ENCODE results near the gene TRPC4AP.
A peak's percentile ranks its signal among the peaks of the same experiment; 100 is the strongest.

The TRPC4AP gene

DNA sequence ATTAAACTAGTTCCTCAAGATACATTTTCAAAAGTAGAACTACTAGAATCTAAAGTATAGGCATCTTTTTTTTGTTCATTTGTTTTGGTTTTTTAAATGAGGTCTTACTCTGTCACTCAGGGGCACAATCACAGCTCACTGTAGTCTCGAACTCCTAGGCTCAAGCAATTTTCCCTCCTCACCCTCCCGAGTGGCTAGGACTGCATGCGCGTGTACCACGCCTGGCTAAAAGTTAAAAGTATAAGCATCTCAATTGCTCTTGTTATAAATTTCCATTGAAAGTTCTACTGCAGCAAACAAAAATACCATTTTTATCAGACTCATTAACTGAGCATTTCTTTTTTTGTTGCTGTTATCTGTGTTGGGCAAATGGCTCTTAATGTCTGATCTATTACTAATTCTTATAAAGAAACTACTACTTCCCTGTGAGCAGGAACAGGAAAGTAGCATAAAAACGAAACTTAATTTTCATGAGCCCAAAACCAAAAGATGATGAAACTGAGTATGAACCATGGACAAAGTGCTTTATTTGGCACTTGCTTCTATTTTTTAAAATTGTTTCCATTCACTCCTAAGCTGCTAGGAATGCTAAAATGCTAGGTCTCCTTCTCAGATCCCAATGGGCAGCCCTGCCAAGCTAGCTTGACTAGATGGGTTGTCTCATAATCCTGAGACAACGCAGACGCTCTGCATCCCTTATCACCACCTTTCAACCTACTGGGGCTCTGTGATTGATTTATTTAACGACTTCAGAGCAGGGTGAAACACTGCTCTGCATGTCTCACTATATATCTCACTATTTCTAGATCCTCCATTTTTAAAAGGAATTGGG is 36.9 kb downstream of the TRPC4AP start:
- peak; percentile 19 for DNase-seq (ENCODE audit: low read depth, low spot score)

- no peak for DNase-seq (ENCODE audit: low read depth, low spot score)
These were observed 37.8 kb downstream of the TRPC4AP start for GRCh38 chr20:35054814-35055213.

DNA sequence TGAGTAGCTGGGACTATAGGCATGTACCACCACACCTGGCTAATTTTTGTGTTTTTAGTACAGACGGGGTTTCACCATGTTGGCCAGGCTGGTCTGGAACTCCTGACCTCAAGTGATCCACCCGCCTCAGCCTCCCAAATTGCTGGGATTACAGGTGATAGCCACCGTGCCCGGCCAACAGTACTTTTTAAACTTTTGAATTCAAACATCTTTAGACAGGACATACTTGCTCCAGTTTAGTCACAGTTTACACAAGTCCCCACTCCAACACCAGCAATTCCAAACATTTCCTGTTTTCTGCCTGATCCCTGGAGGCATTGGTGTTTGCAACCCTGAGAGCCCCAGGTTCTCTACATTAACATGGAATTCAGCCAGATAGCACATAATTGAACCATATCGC is 40.0 kb downstream of the TRPC4AP start:
- DNase-seq (ENCODE audit: low read depth, low spot score): peak; percentile 16

DNA sequence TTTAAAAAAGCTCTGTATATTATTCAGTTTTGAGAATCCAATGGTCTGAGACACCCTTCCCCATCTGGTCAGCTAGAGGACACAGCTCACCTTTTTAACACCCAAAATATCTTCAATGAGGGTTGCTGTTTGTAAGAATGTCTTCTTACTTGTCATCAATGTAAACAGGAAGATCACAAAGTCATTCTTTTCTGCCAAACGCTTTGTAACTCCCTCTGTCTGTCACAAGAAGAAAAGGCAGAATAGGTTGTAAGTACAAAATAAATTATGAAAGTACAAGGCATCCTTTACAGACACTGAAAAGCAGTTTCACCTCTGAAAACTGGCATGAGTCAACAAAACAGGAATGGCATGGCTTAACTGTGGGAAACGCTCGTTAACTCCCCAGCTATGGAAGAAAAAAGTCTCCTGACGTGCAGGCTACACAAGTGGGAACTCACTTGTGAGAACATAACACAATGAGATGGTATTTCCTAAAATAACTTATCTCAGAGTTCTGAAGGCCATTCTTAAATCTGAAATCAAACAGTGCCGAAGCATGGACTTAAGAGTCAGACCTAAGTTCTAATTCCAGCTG is 42.7 kb downstream of the TRPC4AP start:
- no peak for DNase-seq (ENCODE audit: low read depth, low spot score)

DNA sequence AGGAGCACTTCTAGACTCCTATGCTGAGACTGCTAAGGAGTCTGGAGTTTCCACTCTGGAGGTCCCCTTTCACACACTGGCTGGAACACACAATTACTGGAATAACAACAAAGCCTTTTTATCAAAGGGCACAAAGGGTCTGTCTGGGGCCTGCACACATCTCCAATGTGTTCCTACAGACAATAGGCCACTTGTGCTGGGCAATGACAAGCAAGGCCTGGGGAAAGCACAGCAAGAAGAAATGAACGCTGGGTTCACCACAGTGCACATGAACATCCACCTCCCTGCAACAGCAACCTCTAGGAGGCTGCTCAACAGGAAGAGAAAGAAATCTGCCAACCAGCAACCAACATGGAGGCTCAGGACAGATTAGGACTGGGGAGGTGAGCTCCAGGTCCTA is 43.9 kb downstream of the TRPC4AP start:
- DNase-seq (ENCODE audit: low read depth, low spot score): no peak

GRCh38 chr20:35042268-35042667 is 50.3 kb downstream of the TRPC4AP start:
- no peak for DNase-seq (ENCODE audit: low read depth, low spot score)

DNA sequence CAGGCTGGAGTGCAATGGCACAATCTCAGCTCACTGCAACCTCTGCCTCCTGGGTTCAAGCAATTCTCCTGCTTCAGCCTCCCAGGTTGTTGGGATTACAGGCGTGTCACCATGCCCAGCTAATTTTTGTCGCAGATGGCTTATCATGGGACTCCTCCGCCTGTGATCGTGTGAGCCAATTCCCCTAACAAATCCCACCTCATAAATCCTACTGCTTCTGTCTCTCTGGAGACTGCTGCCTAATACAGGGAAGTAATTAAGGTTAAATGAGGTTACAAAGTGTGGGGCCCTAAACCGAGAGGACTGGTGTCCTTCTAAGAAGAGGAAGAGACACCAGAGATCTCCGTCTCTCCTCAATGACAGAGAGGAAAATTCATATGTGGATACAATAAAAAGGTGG is 52.0 kb downstream of the TRPC4AP start:
- DNase-seq (ENCODE audit: low read depth, low spot score): no peak

GRCh38 chr20:35039846-35040489 is 52.6 kb downstream of the TRPC4AP start:
- DNase-seq (ENCODE audit: low read depth, low spot score): no peak

DNA sequence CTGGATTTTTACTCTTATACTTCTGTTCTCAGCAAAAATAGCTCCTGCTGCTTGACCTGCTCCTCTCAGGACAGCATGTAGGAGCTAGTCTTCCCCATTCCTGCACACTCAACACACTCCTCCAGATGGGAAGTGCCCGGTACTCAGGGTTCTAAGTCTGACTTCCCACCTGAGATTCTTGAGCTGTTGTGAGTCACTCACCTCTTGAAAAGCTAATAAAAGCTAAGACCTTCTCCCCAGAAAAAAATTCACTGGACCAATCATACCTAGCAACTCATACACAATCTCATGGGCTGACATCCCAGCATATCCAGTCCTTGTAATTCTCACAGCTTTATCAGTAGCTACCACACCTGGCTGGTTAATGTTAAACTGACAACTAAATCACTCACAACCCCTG is 53.5 kb downstream of the TRPC4AP start:
- DNase-seq (ENCODE audit: low read depth, low spot score): no peak

DNA sequence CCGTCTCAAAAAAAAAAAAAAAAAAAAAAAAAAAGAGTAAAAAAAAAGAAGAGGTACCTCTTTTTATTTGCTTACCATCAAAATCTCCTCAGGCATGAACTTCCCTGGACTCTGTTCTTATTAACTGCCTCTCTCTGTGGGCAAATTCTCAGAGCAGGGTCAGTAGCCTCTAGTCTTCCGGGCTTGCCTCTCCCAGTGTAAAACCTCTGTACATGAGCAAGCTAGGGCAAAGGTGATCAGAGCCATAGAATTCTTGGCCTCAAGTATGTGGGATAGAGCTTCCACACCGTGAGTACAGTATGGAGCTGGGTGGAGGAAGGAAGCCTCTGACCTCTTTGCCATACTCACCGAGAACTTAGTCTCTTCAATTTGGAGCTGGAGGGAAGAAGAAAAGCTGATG is 58.5 kb downstream of the TRPC4AP start:
- DNase-seq (ENCODE audit: low read depth, low spot score): no peak

DNA sequence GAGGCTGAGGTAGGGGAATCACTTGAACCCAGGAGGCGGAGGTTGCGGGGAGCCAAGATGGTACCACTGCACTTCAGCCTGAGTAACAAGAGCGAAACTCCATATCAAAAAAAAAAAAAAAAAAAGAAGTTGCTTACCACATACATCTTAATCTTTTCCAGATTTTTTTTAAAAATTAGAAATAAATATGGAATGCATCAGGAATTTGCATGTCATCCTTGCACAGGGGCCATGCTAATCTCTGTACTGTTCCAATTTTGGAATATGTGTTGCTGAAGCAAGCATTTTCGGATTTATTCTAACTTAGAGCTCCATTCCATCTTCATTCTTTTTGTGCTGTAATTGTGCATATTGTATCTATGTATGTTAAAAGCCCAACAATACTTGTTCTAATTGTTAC is 62.5 kb downstream of the TRPC4AP start:
- no peak for DNase-seq (ENCODE audit: low read depth, low spot score)

DNA sequence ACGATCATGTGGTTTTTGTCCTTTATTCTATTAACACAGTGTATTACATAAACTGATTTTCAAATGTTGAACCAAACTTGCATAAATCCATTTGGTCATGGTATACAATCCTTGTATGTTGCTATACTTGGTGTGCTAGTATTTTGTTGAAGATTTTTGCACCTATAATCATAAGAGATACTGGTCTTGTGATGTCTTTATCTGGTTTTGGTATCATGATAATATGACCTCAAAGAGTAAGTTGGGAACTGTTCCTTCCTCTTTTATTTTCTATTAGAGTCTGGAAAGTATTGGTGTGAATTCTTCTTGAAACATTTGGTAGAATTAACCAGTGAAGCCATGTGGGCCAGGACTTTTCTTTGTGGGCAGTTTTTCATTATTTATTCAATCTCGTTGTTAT is 65.3 kb downstream of the TRPC4AP start:
- DNase-seq (ENCODE audit: low read depth, low spot score): no peak

DNA sequence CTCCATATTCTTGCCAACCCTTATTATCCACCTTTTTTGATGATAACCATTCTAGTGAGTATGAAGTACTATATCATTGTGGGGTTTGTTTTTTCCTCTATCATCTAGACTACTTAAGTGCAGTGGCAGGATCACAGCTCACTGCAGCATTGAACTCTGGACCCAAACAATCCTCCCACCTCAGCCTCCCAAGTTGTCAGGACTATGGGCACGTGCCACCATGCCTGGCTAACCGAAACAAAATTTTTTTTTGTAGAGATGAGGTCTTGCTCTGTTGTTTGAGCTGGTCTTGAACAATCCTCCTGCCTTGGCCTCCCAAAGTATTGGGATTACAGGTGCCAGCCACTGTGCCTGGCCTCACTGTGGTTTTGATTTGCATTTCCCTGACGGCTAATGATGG is 67.5 kb downstream of the TRPC4AP start:
- DNase-seq (ENCODE audit: low read depth, low spot score): no peak

- DNase-seq (ENCODE audit: low read depth, low spot score): no peak
These were observed 69.0 kb downstream of the TRPC4AP start for GRCh38 chr20:35023624-35024023.

DNA sequence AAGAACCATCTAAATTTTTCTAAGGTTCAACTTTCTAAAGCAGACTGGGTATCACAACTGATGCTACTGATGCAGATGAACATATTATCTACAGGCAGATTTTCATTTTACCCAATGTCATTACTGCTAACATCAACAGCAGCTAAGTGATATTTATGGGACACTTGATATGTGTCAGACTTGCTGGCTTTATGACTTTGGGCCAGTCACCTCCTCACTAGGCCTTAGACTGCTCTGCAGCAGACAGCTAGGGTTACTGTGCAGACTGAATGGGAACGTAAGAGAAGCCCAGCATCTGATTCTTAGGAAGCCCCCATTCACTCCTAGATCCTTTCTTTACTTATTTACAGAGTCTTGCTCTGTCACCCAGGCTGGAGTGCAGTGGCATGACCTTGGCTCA is 70.8 kb downstream of the TRPC4AP start:
- no peak for DNase-seq (ENCODE audit: low read depth, low spot score)

DNA sequence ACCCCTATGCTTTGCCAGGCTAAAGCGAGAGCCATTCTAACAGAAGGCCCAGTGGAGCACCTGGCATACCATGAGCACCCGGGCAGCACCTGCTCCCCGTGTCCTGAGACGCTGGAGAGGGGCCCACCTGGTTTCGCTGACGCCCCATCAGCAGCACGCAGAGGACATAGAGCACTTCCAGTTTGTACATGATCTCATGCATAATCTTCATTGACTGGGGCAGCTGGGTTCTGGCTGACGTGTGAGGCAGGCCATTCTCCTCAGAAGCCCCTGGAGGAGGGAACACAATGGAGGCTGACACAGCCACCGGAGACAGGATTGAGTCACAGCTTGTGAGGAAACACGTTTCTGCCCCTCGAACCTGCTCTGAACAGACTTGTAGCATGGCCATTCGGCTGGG is 71.5 kb downstream of the TRPC4AP start:
- no peak for DNase-seq (ENCODE audit: low read depth, low spot score)

DNA sequence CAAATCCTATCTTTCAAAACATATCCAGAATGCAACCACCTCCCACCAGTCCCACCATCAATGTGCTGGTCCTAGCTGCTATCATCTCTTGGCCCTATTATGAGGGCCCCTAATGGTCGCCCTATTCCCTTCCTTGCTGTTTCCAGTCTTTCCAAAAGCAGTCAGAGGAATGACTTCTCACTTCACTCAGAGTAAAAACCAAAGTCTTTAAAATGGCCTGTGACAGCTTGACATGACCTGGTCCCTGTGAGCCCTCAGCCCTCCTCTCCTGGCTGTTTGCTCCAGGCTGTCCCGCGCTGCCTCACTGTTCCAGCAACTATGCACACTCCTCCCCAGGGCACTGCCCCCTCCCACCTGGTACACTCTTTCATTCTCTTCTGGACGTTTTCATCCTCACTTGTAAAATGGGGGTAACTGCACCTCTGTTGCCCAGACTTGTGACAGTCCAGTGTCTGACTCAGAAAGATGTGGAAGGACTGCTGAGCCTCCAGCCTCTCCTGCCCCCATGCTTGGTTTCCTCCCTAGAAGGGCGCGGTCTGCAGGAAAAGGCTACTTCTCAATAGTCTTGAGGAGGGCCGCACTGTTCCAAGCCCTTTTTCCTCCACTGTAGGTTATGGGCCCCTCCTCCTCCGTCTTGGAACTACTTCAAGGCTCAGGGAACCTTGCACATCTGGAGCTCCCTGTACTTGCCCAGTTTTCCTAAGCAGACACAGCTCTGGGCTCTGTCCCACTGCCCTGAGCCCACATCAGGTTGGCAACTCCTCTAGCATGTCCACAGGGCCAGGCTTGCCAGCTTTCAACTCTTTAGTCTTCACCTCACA is 72.3 kb downstream of the TRPC4AP start:
- DNase-seq (ENCODE audit: low read depth, low spot score): no peak

DNA sequence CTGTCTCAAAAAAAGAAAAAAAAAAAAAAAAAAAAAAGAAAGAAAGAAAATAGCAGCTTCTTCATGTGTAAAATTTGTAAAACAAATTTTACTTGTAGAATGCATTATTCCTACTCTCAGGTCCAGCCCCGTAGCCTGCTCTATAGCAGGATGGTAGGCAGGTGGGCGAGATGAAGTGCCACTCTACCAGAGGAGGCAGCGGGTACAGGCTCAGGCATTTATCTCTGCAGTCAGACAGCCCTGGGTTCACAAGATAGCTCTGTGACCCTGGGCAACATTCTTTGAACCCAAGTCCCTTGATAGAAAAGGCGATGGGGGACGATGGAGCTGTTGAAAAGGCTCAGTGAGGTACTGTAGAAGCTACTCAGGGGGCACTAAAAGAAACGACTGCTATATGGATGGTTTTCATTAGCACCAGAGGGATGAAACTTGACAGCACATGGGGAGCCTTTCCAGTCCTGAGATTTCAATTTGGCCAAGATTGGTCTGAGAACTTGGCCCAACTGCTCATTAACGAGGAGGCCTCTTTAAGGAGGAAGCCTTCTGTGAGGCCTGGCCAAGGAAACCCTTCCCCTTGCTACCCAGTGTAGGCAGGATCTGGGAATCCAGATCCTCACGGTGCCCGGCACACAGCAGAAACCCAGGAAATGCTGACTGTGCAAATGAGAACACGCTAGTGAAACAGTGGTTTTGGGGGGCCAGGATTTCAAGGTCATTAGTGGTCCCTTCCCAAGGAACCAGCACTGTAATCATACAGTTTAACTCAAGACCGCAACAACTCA is 73.8 kb downstream of the TRPC4AP start:
- no peak for DNase-seq (ENCODE audit: low read depth, low spot score)

- no peak for DNase-seq (ENCODE audit: low read depth, low spot score)
These were observed 75.3 kb downstream of the TRPC4AP start for GRCh38 chr20:35017099-35017835.

DNA sequence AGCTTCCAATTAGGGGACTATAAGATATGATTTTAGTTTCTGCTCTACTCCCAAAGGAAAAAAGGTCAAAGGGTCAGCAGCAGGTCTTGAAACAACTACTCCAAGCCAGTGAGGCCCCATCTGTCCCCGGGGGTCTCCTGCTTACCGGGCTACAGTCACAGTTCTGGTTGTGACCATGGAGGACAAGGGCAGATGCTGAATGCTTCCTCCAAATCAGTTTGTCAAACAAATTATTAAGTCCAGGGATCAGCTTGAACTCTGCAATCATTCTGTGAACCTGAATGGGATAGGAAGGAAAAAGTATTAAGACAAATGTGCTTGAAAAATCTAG is 76.8 kb downstream of the TRPC4AP start:
- no peak for DNase-seq (ENCODE audit: low read depth, low spot score)

DNA sequence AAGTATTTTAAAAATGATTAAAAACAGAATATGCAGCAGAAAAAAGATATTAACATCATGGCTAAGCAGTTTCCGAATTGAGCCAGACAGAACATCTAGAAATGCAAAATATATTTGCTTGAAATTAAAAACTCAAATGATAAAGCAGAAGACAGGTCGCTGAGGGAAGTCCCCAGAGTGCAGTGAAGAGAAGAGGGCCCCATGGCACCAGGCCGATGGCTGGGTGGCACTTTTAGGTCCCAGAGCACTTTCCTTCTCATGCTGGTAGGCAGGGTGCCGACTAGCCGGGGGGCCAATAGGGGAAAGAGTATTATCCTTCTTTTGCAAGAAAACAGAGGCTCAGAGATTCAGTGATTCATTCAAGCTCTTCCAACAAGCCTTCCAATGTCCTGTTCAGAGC is 78.1 kb downstream of the TRPC4AP start:
- no peak for DNase-seq (ENCODE audit: low read depth, low spot score)
